Esophagus squamous epithelium (tissue), 4 donors: Measurements from ENCODE around the gene CDC42BPA.

Experiments
- POLR2A ChIP-seq, 4 donors: fragments of 450-650 bp; IDR thresholded peaks; one replicate each; pipeline ENCODE4 v1.6.1; 2017; ENCODE audit warnings: antibody characterized with exemption in 4 of 4, mild to moderate bottlenecking in 4 of 4, moderate library complexity in 3 of 4
- TF ChIP-seq, protein P1 (sequence below), 6 experiments: fragments of 450-650 bp in 4 of 6; fragments of 200-600 bp in 2 of 6; sonication (generic) in 2 of 6; IDR thresholded peaks; one replicate each; pipeline ENCODE4 v1.5.1; 2016 to 2019; ENCODE audit warnings: antibody characterized with exemption in 6 of 6, mild to moderate bottlenecking in 4 of 6, moderate library complexity in 4 of 6

DNA sequence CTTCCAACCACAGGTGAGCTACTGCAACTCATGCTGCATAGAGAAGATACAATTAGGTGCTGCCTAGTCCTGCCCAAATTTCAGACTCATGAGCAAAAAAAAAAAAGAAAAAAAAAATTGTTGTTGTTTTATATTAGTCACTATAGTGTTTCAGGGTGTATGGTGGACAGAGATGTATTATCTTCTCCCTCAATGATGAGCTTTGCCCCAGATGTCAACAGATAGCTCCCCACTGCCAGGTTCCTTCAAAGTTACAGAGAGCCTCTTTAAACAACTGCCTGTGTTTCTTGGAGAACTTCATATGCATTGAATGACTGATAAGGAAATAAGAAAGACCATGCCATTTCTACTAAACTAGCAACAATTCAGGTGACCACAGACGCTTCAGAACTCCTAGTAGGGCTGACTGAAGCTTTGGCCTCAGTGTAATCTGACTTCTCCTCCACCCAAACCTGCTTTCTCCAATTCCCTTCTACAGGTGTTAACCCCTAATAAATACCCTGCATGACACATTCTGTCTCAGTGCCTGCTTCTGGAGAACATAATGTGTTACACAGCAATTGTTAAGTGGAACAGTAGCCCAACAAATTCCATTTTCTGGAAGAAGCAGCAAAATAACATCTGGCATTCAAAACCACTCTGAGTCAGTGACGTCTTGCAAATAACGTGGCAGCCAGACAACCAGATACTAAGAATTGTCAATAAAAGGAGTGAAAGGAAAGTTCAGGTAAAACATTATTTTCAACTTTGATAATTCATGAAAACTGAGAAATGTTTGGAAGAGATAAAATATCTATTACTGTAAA, 147.7 kb downstream of the CDC42BPA start:
- TF ChIP-seq POLR2A (IDR thresholded peaks at IDR 0.05): no peak
- TF ChIP-seq, protein P1, sequence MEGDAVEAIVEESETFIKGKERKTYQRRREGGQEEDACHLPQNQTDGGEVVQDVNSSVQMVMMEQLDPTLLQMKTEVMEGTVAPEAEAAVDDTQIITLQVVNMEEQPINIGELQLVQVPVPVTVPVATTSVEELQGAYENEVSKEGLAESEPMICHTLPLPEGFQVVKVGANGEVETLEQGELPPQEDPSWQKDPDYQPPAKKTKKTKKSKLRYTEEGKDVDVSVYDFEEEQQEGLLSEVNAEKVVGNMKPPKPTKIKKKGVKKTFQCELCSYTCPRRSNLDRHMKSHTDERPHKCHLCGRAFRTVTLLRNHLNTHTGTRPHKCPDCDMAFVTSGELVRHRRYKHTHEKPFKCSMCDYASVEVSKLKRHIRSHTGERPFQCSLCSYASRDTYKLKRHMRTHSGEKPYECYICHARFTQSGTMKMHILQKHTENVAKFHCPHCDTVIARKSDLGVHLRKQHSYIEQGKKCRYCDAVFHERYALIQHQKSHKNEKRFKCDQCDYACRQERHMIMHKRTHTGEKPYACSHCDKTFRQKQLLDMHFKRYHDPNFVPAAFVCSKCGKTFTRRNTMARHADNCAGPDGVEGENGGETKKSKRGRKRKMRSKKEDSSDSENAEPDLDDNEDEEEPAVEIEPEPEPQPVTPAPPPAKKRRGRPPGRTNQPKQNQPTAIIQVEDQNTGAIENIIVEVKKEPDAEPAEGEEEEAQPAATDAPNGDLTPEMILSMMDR (IDR thresholded peaks at IDR 0.05): no peak
